B cell (primary cell): ENCODE results near the gene ITPR2. TPM values are rescaled to one million over a fixed set of nuclear protein-coding genes. Genes with fewer than 3 reads are reported as not detected.
A peak's percentile ranks its signal among the peaks of the same experiment; 100 is the strongest.

Experiments used
- ATAC-seq: fragments of 200-7000 bp; cut with Tn5 transposase; one replicate; pipeline ENCODE4 v1.10.0; 2021; ENCODE audit warnings: low read depth, mild to moderate bottlenecking, moderate number of reproducible peaks, moderate library complexity
- CTCF ChIA-PET: fragments of 350-600 bp; sonication (Branson Sonifier 250); formaldehyde crosslinking; loops from one replicate; lab custom pipeline; 2021; ENCODE audit warnings: antibody characterized with exemption, inconsistent platforms; lab: Charles Lee
- POLR2A ChIA-PET: fragments of 350-600 bp; sonication (Branson Sonifier 250); formaldehyde crosslinking; loops from one replicate; lab custom pipeline; 2021; ENCODE audit warnings: antibody characterized with exemption; lab: Charles Lee
- DNase-seq: peaks from one replicate; pipeline ENCODE4 v3.0.0; 2013
- H2AFZ ChIP-seq: 2 replicates; pipeline ENCODE4 v1.6.1; 2012; ENCODE audit warnings: mild to moderate bottlenecking, low read depth, low read length; ENCODE audit not compliant: insufficient read depth, poor library complexity, severe bottlenecking
- H3K27ac ChIP-seq, 2 donors: 1 replicate in 1 of 2; 2 replicates in 1 of 2; pipeline ENCODE4 v1.5.1; 2012 to 2013; ENCODE audit warnings: low read length in 2 of 2, mild to moderate bottlenecking in 2 of 2, moderate library complexity in 1 of 2
- H3K27me3 ChIP-seq, 4 experiments: fragments of 200-600 bp in 1 of 4; sonication (generic) in 1 of 4; replicated peaks in 1 of 4; 1 replicate in 2 of 4; 2 replicates in 2 of 4; pipeline versions ENCODE4 v1.6.1 to v1.7.0; 2013 to 2016; ENCODE audit warnings: low read length in 3 of 4, mild to moderate bottlenecking in 2 of 4, mixed read lengths in 1 of 4, moderate library complexity in 1 of 4; ENCODE audit not compliant: insufficient read depth in 4 of 4, control insufficient read depth in 3 of 4; ENCODE audit errors: control extremely low read depth in 1 of 4
- H3K36me3 ChIP-seq, 2 experiments: replicated peaks in 1 of 2; 1 replicate in 1 of 2; 2 replicates in 1 of 2; pipeline versions ENCODE4 v1.6.1 to v1.7.1; 2013; ENCODE audit warnings: low read length in 1 of 2; ENCODE audit not compliant: insufficient read depth in 2 of 2, control insufficient read depth in 1 of 2; ENCODE audit errors: control extremely low read depth in 1 of 2, extremely low read depth in 1 of 2
- H3K4me1 ChIP-seq, 2 donors: fragments of 200-600 bp in 1 of 2; sonication (generic) in 1 of 2; 1 replicate in 1 of 2; 2 replicates in 1 of 2; pipeline versions ENCODE4 v1.5.1 to v1.6.1; 2013 to 2017; ENCODE audit warnings: low read length in 2 of 2; ENCODE audit not compliant: control insufficient read depth in 2 of 2, insufficient read depth in 2 of 2
- H3K4me2 ChIP-seq: replicated peaks from 2 replicates; pipeline ENCODE3; 2012; ENCODE audit warnings: mild to moderate bottlenecking, low read depth, low read length; ENCODE audit not compliant: poor library complexity, severe bottlenecking
- H3K4me3 ChIP-seq, 5 experiments: fragments of 200-600 bp in 1 of 5; sonication (generic) in 1 of 5; 1 replicate in 3 of 5; 2 replicates in 2 of 5; pipeline versions ENCODE4 v1.5.1 to v1.7.0; 2011 to 2016; ENCODE audit warnings: low read length in 4 of 5, mild to moderate bottlenecking in 4 of 5, low read depth in 2 of 5, control low read depth in 1 of 5, moderate library complexity in 1 of 5; ENCODE audit not compliant: insufficient read depth in 1 of 5; ENCODE audit errors: control extremely low read depth in 1 of 5, extremely low read depth in 1 of 5
- H3K79me2 ChIP-seq: fragments of 200-600 bp; sonication (generic); one replicate; pipeline ENCODE4 v1.6.0; 2016; ENCODE audit warnings: low read length; ENCODE audit not compliant: control insufficient read depth, insufficient read depth
- H3K9ac ChIP-seq: fragments of 200-600 bp; sonication (generic); 2 replicates; pipeline ENCODE4 v1.6.1; 2017; ENCODE audit warnings: mild to moderate bottlenecking, low read length, moderate library complexity
- H3K9me3 ChIP-seq, 3 donors: one replicate each; pipeline versions ENCODE4 v1.6.1 to v1.7.1; 2013; ENCODE audit warnings: low read length in 2 of 3; ENCODE audit not compliant: control insufficient read depth in 2 of 3, insufficient read depth in 1 of 3; ENCODE audit errors: control extremely low read depth in 1 of 3
- H4K20me1 ChIP-seq: 2 replicates; pipeline ENCODE4 v1.6.0; 2012; ENCODE audit warnings: mild to moderate bottlenecking, low read length; ENCODE audit not compliant: insufficient read depth, control insufficient read depth, poor library complexity, severe bottlenecking
- H3K27ac Mint-ChIP-seq: one replicate; pipeline ENCODE4 v1.8.0; 2021; ENCODE audit warnings: mixed read lengths
- H3K27me3 Mint-ChIP-seq: one replicate; pipeline ENCODE4 v1.8.0; 2021; ENCODE audit warnings: mixed read lengths
- H3K4me1 Mint-ChIP-seq: one replicate; pipeline ENCODE4 v1.8.0; 2021; ENCODE audit warnings: mixed read lengths
- H3K4me3 Mint-ChIP-seq: one replicate; pipeline ENCODE4 v1.8.0; 2021; ENCODE audit warnings: mixed read lengths
- H3K9me3 Mint-ChIP-seq: one replicate; pipeline ENCODE4 v1.8.0; 2022; ENCODE audit warnings: mixed read lengths; ENCODE audit not compliant: insufficient read depth
- CTCF ChIP-seq: fragments of 200-600 bp; IDR thresholded peaks from one replicate; pipeline ENCODE4 v1.8.0; 2022; ENCODE audit warnings: antibody characterized with exemption, mild to moderate bottlenecking
- EZH2 ChIP-seq: IDR thresholded peaks from 2 replicates; pipeline ENCODE4 v1.6.1; 2012; ENCODE audit warnings: borderline replicate concordance, low read depth, mild to moderate bottlenecking, moderate library complexity, low read length; ENCODE audit not compliant: insufficient read depth, poor library complexity, severe bottlenecking
- WGBS: methylation state at CpG from one replicate; pipeline ENCODE4 v1.1.5; 2013; ENCODE audit warnings: missing lambda C conversion rate; ENCODE audit not compliant: insufficient coverage; 5-methylcytosine and 5-hydroxymethylcytosine counted together
- intact Hi-C: fragments of 100-400 bp; cut with micrococcal nuclease; formaldehyde crosslinking; loops from one replicate; pipeline ENCODE4 v1.10.0; 2022
- polyA plus RNA-seq: library from polyadenylated mRNA; depleted of rRNA; stranded (reverse); fragments of >200 nt; gene quantifications from 2 replicates; pipeline ENCODE4 v1.2.3, GENCODE V29; 2012
- total RNA-seq, 2 donors: library from RNA; stranded (reverse); fragments of 120-200 nt in 1 of 2; gene quantifications; 1 replicate in 1 of 2; 2 replicates in 1 of 2; pipeline versions ENCODE4 v1.2.3 to v1.2.4, GENCODE V29; 2013 to 2022

The ITPR2 gene
- total and polyA plus RNA-seq, 2 donors (not counting 1 experiment from before 2014, with no cell fraction given), result 4.3 to 113 TPM

- no peak overlapping the region for H3K4me3 Mint-ChIP-seq
- no peaks in the 10 kb centered on the region for H3K27me3 ChIP-seq
- no peaks in the 10 kb centered on the region for H3K79me2 ChIP-seq
- no peak overlapping the region for H2AFZ ChIP-seq
- H3K4me2 ChIP-seq, result no peak overlapping the region
- ChIA-PET CTCF (interaction anchor here (0.7 kb wide), 2 partner anchors 91 to 246 kb away, joined by 3 read pairs; no protein-coding TSS in a partner anchor), POLR2A (no interaction called here)
- ATAC-seq (no peak), DNase-seq (no peak)
- TF ChIP-seq CTCF (no peak), EZH2 (no peak)
- no peak overlapping the region for H3K9ac ChIP-seq
- no peaks in the 10 kb centered on the region for H4K20me1 ChIP-seq
- no peak overlapping the region for H3K27ac Mint-ChIP-seq
- H3K4me1 Mint-ChIP-seq, result no peaks in the 10 kb centered on the region
- H3K4me3 ChIP-seq, result no peak overlapping the region
- H3K27ac ChIP-seq, result no peak overlapping the region
- H3K9me3 ChIP-seq, result no peaks in the 10 kb centered on the region
- no peaks in the 10 kb centered on the region for H3K9me3 Mint-ChIP-seq
- no peaks in the 10 kb centered on the region for H3K4me1 ChIP-seq
- intact Hi-C loops, result no loop called here
- H3K36me3 ChIP-seq, result peaks cover 7 to 56% of the 10 kb centered on the region in 2 experiments
- no peaks in the 10 kb centered on the region for H3K27me3 Mint-ChIP-seq
Measured at GRCh38 chr12:26654623-26655022, 178.4 kb downstream of the ITPR2 start.

- Histone ChIP-seq H4K20me1 (no peaks in the 10 kb centered on the region), H3K9ac (no peak overlapping the region), H3K36me3 (peaks cover 9 to 35% of the 10 kb centered on the region in 2 experiments), H3K9me3 (no peaks in the 10 kb centered on the region), H3K4me2 (no peak overlapping the region), H2AFZ (no peak overlapping the region), H3K27me3 (no peaks in the 10 kb centered on the region), H3K79me2 (no peaks in the 10 kb centered on the region), H3K4me1 (no peaks in the 10 kb centered on the region), H3K4me3 (no peak overlapping the region), H3K27ac (no peak overlapping the region)
- intact Hi-C loops, result loop anchor here (1.0 kb wide), 4 partner anchors 217 to 1215 kb away; no protein-coding TSS in a partner anchor
- H3K27me3 Mint-ChIP-seq, result no peaks in the 10 kb centered on the region
- ChIA-PET POLR2A (no interaction called here), CTCF (interaction anchor here (0.5 to 2.5 kb wide), 24 partner anchors 10 to 1262 kb away, joined by 3 to 22 read pairs (median 4); no protein-coding TSS in a partner anchor)
- H3K27ac Mint-ChIP-seq, result no peak overlapping the region
- no peaks in the 10 kb centered on the region for H3K4me1 Mint-ChIP-seq
- peak; percentile 64 for DNase-seq
- ATAC-seq, result peak; percentile 57
- H3K4me3 Mint-ChIP-seq, result no peak overlapping the region
- TF ChIP-seq CTCF (peak; percentile 85), EZH2 (no peak)
- 92% methylated on average over 2 of the region's 7 CpGs for WGBS
- no peaks in the 10 kb centered on the region for H3K9me3 Mint-ChIP-seq
Measured at GRCh38 chr12:26651566-26652188, 181.3 kb downstream of the ITPR2 start.
